ENCODE results near the gene TAS2R14.

TAS2R14 gene, protein sequence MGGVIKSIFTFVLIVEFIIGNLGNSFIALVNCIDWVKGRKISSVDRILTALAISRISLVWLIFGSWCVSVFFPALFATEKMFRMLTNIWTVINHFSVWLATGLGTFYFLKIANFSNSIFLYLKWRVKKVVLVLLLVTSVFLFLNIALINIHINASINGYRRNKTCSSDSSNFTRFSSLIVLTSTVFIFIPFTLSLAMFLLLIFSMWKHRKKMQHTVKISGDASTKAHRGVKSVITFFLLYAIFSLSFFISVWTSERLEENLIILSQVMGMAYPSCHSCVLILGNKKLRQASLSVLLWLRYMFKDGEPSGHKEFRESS

DNA sequence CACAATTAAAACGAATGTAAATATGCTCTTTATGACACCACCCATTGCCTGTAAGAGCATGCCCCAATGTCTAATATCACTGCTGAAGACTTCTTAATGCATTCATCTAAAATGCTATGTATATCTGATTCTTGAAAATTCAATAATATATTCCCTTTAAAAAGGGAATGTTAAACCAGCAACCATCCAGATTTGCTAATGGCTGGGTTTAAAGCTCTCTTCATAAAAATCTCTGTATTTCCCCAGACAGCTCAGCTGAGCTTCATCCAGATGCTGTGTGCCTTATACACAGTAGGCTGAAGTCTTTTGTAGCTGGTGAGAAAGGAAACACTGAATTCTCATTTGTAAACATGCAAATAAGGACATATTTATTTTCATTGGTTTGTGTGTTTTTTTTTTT, at the start of gene TAS2R14:
Gene TAS2R14 (minus strand): TSS at position 101 of the 400 bp plus-strand sequence. CDS start 56 bp downstream, at position 45.
- no peak for DNase-seq

DNA sequence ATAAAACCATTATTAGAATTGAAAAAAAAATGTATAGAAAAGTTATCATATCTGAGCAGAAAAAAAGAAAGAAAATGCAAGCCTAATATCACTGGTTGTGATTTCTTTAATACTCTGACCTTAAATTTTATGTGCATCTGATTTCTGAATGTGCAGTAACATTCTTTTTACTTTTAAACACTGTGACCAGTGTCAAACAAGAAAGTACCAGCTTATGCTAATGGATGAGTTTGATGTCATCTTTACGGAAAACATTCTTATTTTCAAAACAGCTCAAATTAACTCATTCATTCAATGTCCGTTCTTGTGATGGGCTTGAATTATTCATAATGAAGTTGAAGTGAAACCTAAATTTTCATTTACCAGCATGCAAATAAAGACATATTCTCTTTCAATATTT, 47.7 kb upstream of the TAS2R14 start, which contains the start of gene TAS2R50:
Gene TAS2R50 (minus strand): TSS at position 101 of the 400 bp plus-strand sequence. CDS start 52 bp downstream, at position 49.
- DNase-seq: no peak

DNA sequence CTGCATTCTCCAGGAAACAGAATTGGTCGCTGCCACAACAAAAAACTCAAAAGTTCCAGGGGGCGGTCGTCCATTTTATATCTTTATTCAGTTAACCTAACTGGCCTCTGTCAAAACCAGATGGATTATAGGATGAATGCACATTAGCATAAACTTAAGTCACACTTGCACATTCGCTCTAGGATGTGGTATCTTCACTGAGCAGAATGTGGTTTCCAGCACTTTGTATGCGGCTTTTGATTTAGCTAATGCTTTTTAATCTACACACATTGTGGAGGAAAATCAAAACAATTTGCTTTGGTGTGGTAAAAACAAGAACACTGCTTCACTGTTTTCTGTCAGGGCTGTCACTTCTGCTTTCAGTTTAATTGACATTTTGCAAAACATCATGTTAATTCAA, 43.2 kb upstream of the TAS2R14 start:
- DNase-seq: no peak

DNA sequence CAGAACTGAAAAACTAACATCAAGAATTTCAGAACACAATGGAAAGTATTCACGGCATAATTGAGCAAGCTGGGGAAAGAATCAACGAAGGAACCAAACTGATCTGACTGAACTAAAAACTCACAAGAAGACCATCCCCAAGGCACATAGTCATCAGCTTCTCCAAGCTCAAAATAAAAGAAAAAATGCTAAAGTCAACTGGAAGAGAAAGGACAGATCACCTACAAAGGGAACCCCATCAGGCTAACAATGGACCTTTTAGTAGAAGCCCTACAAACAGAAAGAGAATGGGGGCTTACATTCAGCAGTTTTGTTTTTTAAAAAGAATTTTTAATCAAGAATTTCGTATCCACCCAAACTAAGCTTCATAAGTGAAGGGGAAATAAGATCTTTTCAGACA, 35.9 kb upstream of the TAS2R14 start:
- DNase-seq: no peak

- DNase-seq: no peak
Measured at GRCh38 chr12:10968765-10969456, 29.8 kb upstream of the TAS2R14 start.

DNA sequence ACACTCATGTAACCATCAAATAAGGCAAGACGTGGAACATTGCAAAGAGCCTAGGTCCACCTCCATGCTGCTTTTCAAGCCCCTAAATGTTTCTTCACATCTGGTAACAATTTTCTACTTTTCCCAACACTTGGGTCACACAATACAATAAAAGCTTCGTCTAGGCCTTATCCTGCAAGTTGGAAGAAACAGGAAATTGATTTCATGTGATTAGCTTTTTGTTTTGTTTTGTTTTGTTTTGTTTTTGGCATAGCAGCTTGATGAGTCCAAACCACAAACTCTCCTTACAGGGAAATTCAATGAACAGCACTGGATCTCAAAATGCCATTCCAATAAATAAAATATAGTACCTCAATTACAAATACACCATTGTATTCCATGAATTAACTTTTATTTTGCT, 28.3 kb upstream of the TAS2R14 start:
- DNase-seq: no peak

DNA sequence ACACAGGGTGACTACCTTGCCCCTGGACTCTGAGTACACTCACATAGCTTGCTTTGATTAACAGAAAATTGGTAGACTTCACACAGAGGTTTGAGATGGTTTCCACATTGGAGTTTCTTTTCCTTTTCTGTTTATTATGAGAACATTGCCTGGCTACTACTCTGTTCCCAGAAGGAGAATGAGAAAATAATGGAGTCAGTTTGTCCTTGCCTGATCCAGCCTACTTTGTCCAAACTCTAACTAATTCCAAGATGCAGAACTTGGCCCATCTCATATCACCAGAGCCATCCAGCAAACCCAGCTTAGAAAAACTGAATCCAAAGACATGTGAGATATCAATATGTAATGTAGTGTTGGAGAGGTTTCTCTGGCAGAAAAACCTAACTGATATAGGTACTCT, 27.3 kb upstream of the TAS2R14 start:
- no peak for DNase-seq

- DNase-seq: no peak
Measured at GRCh38 chr12:10965476-10965875, 26.4 kb upstream of the TAS2R14 start.

- no peak for DNase-seq
Measured at GRCh38 chr12:10960211-10960610, 21.1 kb upstream of the TAS2R14 start.

DNA sequence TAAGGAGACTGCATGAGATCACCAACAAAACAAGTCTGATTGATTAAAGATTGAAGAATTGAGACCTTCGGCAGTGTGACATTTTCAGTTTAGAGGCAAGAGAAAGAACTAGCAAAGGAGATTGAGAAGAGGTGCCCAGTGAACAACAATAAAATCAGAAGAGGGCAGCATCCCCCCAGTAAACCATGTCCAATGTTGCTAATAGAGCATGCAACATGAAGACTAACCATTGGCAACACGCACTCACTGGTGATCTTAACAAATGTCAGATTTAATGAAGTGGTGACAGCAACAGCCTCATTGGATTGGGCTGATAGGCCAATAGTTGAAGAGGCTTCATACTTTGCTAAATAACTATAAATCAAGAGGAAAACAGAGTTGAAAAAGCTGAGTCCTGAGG, 20.7 kb upstream of the TAS2R14 start:
- DNase-seq: no peak

DNA sequence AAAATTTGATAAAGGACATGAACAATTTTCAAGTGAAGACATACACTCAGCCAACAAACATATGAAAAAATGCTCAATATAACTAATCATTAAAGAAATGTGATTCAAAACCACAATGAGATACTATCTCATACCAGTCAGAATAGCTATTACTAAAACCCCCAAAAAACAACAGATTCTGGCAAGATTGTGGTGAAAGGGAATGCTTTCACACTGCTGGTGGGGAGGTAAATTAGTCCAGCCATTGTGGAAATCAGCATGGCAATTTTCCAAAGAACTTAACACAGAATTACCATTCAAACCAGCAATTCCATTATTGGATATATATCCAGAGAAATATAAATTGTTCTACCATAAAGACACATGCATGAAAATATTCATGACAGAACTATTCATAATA, 18.7 kb upstream of the TAS2R14 start:
- DNase-seq: no peak

DNA sequence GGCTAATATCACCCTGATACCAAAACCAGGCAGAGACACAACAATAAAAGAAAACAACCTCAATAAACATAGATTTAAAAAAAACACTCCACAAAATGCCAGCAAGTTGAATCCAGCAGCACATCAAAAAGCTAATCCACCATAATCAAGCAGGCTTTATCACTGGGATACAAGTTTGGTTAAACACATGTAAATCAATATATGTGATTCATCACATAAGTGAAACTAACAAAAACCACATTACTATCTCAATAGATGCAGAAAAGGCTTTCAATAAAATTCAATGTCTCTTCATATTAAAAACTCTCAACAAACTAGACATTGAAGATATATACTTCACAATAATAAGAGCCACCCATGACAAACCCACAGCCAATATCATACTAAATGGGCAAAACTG, 17.0 kb upstream of the TAS2R14 start:
- no peak for DNase-seq

DNA sequence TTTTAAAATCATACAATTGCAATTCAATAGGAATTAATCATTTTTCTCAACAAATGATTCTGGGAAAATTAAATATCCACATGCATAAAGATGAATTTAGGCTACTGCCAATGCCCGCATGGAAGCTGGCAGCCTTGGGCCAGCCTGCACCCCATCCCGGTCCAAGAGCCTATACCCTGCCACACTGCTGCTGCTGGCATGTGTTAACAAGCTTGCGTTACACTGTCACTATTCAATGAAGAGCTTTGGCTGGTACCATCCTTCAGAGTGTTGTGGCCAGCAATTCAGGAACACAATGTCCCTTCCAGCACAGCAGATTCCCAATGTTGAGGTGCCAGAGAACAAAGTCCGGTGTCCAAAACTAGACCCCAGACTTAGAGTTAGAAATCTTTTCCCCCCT, 13.6 kb upstream of the TAS2R14 start:
- DNase-seq: no peak

GRCh38 chr12:10943167-10943566, 4.1 kb upstream of the TAS2R14 start:
- no peak for DNase-seq

- DNase-seq: no peak
Measured at GRCh38 chr12:10941916-10942607, 3.0 kb upstream of the TAS2R14 start.

DNA sequence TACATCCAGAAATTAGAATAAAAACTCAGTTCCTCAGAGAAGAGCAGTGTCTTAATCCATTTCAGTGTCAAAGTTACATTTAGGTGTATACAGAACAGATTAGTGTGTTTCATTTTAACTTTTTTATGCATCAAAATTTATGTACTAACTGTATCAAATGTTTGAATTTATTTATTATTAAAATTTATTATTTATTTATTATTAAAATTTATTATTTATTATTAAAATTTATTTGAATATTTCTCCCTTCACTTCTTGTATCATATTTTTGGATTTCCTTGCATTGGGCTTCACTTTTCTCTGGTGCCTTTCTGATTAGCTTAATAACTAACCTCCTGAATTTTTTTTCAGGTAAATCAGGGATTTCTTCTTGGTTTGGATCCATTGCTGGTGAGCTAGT, 2.3 kb upstream of the TAS2R14 start:
- DNase-seq: no peak

DNA sequence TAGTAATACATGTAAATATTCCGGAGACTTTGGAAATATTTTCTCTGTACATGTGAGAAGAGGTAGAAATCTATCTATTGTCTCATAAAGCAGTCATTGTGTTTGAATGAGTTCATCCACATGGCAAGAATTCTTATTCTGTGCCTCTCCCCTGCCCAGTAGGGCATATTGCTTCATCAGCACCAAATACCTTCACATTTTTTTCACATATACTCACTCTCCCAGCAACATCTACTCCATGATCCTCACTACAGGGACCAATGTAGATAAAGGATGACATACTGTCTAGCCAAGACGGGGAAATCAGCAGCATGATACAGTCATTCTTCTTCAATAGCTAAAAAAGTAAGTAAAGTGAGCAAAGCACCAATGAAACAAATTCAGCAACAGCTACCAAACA, 1.3 kb upstream of the TAS2R14 start:
- no peak for DNase-seq

DNA sequence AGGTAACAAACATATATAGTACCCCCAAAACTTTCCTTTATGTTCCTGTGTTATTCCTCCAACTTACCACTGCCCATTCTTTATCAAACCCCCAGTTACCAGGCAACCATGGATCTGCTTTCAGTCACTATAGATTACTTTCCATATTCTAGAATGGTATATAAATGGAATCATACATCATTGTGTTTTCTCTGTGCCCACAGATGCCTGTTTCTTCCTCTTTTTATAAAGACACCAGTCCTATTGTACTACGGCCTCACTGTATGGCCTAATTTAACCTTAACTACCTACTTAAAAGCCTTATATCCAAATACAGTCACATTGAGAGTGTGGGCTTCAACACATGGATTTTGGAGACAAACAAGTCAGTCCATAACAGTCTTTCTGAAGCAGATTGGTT, 2.6 kb downstream of the TAS2R14 start:
- DNase-seq: no peak

DNA sequence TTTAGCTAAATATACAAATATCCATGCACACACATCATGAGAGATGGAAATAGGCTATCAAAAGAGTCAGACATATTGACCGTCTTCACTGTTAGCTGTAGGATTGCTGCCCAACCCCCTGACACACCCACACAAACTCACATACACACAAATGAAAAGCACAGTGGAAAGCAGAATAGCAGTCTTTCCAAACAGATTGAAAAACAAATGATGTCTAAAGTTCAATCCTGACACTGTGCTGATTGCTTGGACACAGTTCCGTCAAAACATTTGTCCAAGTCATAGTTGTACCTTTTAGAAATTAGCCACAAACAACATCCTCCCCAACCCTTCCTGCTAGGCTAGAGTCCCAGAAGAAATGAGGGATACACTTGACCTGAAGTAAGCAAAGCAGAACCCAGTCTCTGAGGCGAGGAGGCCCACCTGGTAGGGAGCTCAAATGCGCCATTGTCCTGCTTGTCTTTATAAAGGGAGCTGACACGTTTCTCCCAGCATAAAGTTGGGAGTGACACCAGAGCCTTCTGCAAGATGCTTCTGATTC, 10.2 kb downstream of the TAS2R14 start, which contains the start of gene PRH2:
Gene PRH2 (plus strand): TSS at position 491 of the 541 bp plus-strand sequence. CDS start 38 bp downstream, at position 529.
- no peak for DNase-seq

GRCh38 chr12:10926269-10926668, 12.8 kb downstream of the TAS2R14 start:
- no peak for DNase-seq

DNA sequence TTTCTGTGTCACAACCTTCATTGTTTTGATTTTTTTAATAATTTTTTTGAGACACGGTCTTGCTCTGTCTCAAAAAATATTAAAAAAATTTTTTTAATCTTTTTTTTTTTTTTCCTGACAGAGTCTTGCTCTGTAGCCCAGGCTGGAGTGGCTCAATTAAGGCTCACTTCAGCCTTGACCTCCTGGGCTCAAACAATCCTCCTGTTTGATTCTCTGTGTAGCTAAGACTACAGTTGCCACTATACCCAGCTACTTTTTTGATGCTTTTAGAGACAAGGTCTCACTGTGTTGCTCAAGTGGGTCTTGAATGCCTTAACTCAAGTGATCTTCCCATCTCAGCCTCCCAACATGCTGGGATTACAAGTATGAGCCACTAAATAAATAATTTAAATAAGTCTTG, 19.3 kb downstream of the TAS2R14 start:
- DNase-seq: no peak

GRCh38 chr12:10910380-10910779, 28.7 kb downstream of the TAS2R14 start:
- DNase-seq: no peak

DNA sequence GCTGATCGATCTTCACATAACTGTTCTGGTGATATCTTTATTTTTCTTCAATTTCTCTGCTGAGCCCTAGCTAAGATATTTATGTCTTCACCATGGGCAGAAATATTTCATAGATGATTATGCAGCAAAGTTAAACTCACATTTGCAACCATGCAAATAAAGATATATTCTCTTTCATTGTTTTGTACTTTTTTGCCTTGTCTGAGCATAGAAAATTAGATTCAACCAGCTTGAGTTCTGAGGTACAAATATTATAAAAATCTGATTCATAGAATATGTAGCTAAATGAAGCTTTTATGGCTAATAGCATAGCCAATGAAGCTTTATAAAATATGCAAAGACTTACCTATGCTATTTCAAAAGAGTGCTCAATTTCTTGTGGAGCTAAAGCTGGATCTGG, 29.6 kb downstream of the TAS2R14 start, which contains the start of gene TAS2R13:
Gene TAS2R13 (minus strand): TSS at position 101 of the 400 bp plus-strand sequence. CDS start 264 bp downstream, outside the sequence.
- DNase-seq: no peak

All from right forelimb (tissue), 1 donor.